Urinary bladder (tissue), 4 donors: ENCODE measurements around the gene TJP2. TPM values are rescaled to one million over a fixed set of nuclear protein-coding genes. Genes with fewer than 3 reads are reported as not detected.

Experiments
- DNase-seq: peaks from one replicate; pipeline ENCODE4 v3.0.0-alpha.2; 2015; ENCODE audit errors: extremely low spot score
- H3K27ac ChIP-seq: one replicate; pipeline ENCODE4 v1.5.1; 2013; ENCODE audit warnings: low read depth, mild to moderate bottlenecking, moderate library complexity
- H3K36me3 ChIP-seq: one replicate; pipeline ENCODE4 v1.6.1; 2013; ENCODE audit warnings: mild to moderate bottlenecking, moderate library complexity; ENCODE audit not compliant: insufficient read depth
- H3K4me1 ChIP-seq: one replicate; pipeline ENCODE4 v1.6.1; 2013; ENCODE audit warnings: mild to moderate bottlenecking, moderate library complexity; ENCODE audit not compliant: insufficient read depth
- H3K4me3 ChIP-seq: one replicate; pipeline ENCODE4 v1.5.1; 2013; ENCODE audit warnings: low read depth, low read length
- WGBS: extraction: QIAGEN DNeasy Blood & Tissue Kit; methylation state at CpG from one replicate; pipeline ENCODE4 v1.1.7; 2013; 5-methylcytosine and 5-hydroxymethylcytosine counted together
- polyA plus RNA-seq: library from polyadenylated mRNA; stranded (reverse); fragments of 200-250 nt; gene quantifications from one replicate; pipeline ENCODE4 v1.2.3, GENCODE V29; 2013
- total RNA-seq: library from RNA; depleted of rRNA; stranded (reverse); fragments of >200 nt; gene quantifications from one replicate; pipeline ENCODE4 v1.2.3, GENCODE V29; 2014
- donor health status: healthy with polysubstance abuse.
- donor health status: healthy.

The TJP2 gene
- total RNA-seq (72.1 TPM), polyA plus RNA-seq (56.3 TPM)

DNA sequence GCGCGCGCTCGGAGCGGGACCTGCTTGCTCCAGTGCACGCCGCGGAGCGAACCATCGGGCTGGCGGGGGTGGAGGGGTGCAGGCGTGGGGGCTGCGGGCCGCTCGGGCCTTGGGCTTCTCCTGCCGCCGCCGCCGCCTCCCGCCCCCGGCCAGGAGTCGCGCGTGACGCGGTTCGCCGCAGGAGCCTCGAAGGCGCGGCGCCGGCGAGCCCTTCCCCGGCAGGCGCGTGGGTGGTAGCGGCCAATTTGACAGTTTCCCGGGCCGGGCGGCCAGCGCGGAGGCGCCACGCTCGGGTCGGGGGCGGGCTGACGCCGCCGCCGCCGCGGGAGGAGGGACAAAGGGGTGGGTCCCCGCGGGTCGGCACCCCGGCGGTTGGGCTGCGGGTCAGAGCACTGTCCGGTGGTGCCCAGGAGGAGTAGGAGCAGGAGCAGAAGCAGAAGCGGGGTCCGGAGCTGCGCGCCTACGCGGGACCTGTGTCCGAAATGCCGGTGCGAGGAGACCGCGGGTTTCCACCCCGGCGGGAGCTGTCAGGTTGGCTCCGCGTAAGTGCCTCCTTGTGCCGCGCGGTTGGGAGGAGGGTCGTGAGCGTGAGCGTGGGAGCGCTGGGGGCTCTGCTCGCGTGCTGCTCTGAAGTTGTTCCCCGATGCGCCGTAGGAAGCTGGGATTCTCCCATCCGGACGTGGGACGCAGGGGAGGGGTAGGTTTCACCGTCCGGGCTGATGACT is at the start of gene TJP2:
Gene TJP2 (plus strand): TSS at position 387 of the 725 bp plus-strand sequence. CDS start 96 bp downstream, at position 483.
- Histone ChIP-seq H3K36me3 (no peaks in the 10 kb centered on the region), H3K4me3 (peak within 1 kb of the TSS; percentile 54), H3K27ac (no peak within 1 kb of the TSS), H3K4me1 (peaks cover 2% of the 10 kb centered on the region)
- WGBS: 4% methylated on average over 93 of the region's 93 CpGs
- DNase-seq: no peak

DNA sequence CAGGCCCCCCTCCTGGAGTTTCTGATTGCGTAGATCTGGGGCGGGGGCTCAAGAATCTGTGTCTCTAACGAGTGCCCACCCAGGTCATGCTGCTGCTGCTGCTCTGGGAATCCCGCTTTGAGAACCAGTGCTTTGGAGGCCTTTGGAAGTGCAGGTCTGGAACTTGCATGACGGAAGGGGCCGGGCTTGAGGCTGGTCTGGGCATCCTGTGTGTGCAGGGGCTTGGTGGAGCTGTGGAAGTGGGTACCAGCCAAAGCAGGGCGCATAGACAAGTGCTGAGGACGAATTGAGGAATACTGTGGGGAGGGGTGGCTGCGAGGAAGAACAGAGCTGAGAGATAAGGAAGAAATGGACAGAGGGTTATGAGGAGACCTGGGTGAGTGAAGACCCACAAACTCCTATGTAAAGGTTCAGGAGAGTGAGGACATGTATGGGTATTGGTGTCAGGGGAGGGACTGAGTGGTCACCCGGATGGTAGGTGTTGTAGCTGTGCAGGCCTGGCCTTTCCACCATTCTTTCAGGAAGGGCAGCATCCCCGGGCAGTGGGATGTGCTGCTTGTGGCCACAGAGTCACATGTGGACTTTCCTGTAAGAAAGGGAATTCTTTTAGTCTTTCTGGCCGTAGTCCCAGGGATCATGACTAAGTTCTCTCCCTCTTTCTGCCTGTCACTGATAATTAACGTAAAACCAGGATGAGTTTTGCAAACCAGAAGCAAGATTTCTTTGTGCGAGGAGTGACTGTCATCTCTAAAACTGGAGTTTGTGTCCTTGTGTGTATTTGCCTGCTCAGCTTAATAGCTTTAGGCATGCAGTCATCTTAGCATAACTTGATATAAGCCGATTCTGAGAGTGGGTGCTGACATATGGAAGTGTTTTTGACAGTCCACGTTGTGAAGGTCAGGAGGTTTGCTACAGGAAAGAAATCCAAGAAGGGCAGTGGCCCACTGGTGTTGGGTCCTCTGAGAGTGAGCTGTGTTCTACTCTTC is 43.3 kb upstream of the TJP2 start:
- WGBS: 67% methylated on average over 16 of the region's 16 CpGs
- Histone ChIP-seq H3K36me3 (no peaks in the 10 kb centered on the region), H3K4me1 (no peaks in the 10 kb centered on the region), H3K27ac (no peak overlapping the region), H3K4me3 (no peak overlapping the region)
- DNase-seq: no peak

DNA sequence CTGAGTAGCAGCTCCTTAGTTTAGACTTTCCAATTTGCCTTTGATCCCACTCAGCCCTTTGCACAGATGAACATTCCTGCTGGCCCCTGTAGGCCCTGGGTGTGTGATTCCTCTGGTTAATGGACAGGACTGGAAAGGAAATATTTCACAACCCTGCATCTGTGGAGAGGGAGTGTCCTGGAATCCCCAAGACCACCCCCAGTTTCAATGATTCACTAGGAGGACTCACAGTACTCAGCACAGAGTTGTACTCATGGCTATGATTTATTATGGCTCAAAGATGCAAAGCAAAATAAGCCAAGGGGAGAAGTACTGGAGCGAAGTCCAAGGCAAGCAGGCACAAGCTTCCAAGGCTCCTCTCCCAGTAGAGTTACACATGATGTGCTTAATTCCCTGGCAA is 42.4 kb upstream of the TJP2 start:
- 32% methylated on average over 1 of the region's 1 CpG for WGBS
- H3K27ac ChIP-seq: no peak overlapping the region

DNA sequence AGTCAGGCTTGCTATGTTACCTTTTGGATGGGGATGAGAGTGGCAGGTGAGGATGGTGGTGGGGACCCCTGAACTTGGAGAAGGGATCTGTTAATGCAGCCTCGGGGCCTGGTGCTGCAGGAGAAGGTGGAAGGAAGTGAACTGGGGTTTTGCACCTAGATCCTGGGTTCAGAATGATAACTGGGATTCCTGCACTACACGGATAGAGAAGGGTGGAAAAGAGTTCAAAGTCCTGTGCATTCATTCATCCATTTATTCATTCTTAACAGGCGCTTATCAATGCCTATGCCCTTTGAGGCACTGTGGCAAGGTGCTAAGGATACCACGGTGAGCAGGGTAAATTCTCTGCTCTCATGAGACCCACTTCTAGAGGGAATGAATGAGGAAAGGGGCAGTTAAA is 41.7 kb upstream of the TJP2 start:
- Histone ChIP-seq H3K27ac (no peak overlapping the region), H3K4me3 (no peak overlapping the region), H3K36me3 (no peaks in the 10 kb centered on the region), H3K4me1 (no peaks in the 10 kb centered on the region)
- DNase-seq: no peak
- WGBS: 90% methylated on average over 4 of the region's 4 CpGs

More for the DNA sequence above, 42.4 kb upstream of the TJP2 start:
- H3K36me3 ChIP-seq: no peaks in the 10 kb centered on the region
- no peak overlapping the region for H3K4me3 ChIP-seq
- H3K4me1 ChIP-seq: no peaks in the 10 kb centered on the region
- DNase-seq: no peak

DNA sequence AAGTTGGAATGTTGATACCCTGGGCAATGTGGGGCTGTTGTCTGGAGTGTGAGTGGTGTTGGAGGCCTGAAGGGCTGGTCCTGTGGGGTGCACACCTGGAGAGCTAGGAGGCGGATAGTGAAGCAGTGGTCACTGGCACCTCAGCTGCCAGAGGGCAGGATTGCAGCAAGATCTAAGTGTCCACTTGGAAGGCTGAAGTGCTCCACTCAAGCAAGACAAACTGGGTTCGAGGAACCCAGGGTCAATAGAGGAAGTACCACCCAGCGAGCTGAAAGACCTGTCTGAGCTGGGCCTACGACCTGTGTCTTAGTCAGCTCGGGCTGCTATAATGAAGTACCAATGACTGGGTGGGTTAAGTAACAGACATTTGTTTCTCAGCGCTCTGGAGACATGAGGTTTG is 39.7 kb upstream of the TJP2 start:
- no peak for DNase-seq
- Histone ChIP-seq H3K27ac (no peak overlapping the region), H3K4me3 (no peak overlapping the region), H3K36me3 (no peaks in the 10 kb centered on the region), H3K4me1 (no peaks in the 10 kb centered on the region)
- 97% methylated on average over 6 of the region's 6 CpGs for WGBS

DNA sequence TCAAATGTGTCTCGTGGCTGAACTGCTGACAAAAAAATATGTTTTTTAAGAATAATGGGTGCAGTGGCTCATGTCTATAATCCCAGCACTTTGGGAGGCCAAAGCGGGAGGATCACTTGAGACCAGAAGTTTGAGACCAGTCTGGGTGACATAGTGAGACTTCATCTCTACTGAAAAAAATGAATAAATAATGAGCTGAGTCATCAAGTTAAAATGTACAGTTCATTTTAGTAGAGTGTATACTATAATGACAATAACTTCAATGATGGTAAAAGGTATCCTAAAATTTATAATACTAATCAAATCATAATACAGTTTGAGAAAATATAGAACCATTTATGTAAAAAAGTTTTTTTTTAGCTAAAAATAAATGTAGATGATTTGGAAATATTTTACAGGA is 37.9 kb upstream of the TJP2 start:
- no peak for DNase-seq
- Histone ChIP-seq H3K4me1 (no peaks in the 10 kb centered on the region), H3K27ac (no peak overlapping the region), H3K4me3 (no peak overlapping the region), H3K36me3 (no peaks in the 10 kb centered on the region)
- 95% methylated on average over 2 of the region's 2 CpGs for WGBS

DNA sequence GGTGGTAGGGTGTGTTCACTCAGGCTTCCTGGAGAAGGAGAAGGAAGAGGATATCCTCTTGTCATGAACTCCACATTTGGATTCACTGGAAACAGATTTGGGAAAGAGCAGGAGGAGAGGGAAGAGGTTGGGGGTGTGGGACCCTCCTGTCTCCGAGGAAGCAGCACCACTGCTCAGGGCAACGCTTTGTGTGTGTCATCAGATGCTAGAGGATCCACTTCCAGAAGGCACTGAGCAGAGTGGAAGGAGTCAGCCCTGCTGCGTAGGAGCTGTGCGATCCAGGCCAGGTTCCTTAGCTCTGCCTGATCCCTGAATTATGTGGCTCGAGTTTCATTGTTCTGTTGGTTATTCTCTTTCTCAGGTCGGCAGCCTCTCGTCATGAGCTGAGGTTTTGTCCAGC is 37.3 kb upstream of the TJP2 start:
- no peaks in the 10 kb centered on the region for H3K36me3 ChIP-seq
- DNase-seq: no peak
- H3K4me3 ChIP-seq: no peak overlapping the region
- no peak overlapping the region for H3K27ac ChIP-seq
- 71% methylated on average over 7 of the region's 7 CpGs for whole genome bisulfite sequencing
- no peaks in the 10 kb centered on the region for H3K4me1 ChIP-seq

DNA sequence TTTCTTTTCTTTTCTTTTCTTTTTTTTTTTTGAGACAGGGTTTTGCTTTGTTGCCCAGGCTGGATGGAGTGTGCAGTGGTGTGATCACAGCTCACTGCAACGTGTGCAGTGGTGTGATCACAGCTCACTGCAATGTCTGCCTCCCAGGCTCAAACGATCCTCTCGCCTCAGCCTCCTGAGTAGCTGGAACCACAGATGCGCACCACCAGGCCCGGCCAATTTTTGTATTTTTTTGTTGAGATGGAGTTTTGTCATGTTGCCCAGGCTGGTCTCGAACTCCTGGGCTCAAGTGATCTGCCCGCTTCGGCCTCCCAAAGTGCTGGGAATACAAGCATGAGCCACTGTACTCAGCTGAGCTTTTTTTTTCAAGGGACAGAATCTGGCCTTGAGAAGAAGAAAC is 36.8 kb upstream of the TJP2 start:
- DNase-seq: no peak
- H3K4me1 ChIP-seq: no peaks in the 10 kb centered on the region
- H3K36me3 ChIP-seq: no peaks in the 10 kb centered on the region
- H3K4me3 ChIP-seq: no peak overlapping the region
- no peak overlapping the region for H3K27ac ChIP-seq
- WGBS: 95% methylated on average over 8 of the region's 8 CpGs

DNA sequence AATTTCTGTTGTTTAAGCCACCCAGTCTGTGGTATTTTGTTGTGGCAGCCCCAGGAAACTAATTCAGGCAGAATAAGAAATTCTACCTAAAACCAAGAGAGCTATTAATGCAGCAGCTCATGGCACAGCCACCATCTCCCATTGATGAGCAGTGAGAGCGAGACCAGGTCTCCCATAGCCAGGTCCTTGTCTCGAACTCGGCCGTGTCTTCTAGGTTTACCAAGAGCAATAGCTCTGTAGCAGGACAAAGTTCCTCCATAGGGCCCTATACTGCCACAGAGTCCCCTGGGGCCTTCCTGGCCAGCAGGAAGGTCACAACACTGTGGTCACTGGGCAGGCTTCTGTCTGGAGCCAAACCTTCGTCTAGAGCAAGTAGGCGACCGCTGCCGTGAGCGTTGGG is 34.5 kb upstream of the TJP2 start:
- WGBS: 89% methylated on average over 9 of the region's 9 CpGs
- no peaks in the 10 kb centered on the region for H3K36me3 ChIP-seq
- no peak overlapping the region for H3K27ac ChIP-seq
- H3K4me1 ChIP-seq: no peaks in the 10 kb centered on the region
- no peak overlapping the region for H3K4me3 ChIP-seq
- DNase-seq: no peak

DNA sequence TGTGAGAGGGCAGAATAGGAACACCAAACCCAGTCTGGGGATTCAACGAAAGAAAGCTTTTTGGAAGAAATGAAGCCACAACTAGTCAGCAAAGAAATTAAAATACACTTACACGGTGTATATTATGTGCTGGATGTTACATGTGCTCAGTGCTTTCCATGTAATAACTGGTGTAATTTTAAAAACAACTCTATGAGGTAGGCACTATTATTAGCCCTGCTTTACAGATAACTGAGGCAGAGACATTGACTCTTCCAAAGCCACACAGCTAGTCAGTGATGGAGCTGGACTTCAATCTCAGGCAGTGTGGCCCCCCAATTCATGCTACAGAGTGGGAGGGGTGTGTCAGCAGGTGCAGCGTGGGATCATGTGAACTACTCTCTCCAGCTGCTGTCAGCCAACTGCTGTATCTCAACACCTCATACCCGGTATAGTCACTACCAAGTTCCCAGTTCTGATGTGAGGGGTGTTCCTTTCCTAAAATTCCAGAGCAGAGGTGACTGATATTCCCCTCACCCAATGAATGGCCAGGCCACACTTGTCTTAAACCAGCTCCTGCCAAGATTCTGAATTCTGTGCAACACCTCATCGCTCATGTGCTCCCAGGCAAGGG is 33.8 kb upstream of the TJP2 start:
- Histone ChIP-seq H3K36me3 (no peaks in the 10 kb centered on the region), H3K27ac (no peak overlapping the region), H3K4me3 (no peak overlapping the region), H3K4me1 (no peaks in the 10 kb centered on the region)
- 97% methylated on average over 5 of the region's 5 CpGs for WGBS
- no peak for DNase-seq

DNA sequence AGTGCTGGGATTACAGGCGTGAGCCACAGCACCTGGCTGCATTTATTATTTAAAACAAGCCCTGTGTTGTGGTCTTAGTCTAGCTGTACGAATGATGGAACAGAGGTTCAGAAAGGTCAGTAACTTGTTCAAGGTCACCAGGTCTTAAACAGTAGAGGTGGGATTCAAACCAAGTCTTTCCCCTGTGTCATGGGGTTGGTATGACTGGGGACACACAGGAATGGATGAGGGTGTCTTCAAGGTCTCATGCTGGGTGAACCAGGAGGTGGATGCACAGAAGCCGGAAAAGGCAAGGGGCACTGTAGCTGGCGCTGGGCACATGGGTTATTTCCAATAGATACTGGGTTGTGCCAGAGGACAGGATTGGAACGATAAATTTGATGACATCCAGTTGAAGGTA is 32.2 kb upstream of the TJP2 start:
- 89% methylated on average over 5 of the region's 5 CpGs for WGBS
- Histone ChIP-seq H3K27ac (no peak overlapping the region), H3K4me1 (no peaks in the 10 kb centered on the region), H3K4me3 (no peak overlapping the region), H3K36me3 (no peaks in the 10 kb centered on the region)
- DNase-seq: no peak

DNA sequence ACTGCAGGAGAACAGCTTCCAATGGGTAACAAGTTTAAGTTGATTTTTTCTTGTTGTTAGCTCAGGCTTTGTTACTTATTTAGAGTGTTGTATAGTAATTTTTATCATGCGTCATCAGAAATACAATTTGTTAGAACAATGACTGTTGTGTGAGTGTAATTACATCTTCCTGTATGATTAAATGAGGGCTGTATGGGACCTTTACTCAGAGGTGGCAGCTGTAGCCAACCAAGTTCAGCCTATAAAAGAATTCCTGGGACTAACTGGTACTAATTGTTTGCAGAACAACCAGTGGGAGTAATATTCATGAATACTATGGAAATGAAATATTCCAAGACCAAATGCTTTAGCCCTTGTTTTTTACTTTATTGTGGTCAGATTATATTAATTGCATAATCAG is 30.8 kb upstream of the TJP2 start:
- 72% methylated on average over 1 of the region's 1 CpG for WGBS
- H3K27ac ChIP-seq: no peak overlapping the region
- no peak overlapping the region for H3K4me3 ChIP-seq
- H3K4me1 ChIP-seq: no peaks in the 10 kb centered on the region
- H3K36me3 ChIP-seq: no peaks in the 10 kb centered on the region
- no peak for DNase-seq

DNA sequence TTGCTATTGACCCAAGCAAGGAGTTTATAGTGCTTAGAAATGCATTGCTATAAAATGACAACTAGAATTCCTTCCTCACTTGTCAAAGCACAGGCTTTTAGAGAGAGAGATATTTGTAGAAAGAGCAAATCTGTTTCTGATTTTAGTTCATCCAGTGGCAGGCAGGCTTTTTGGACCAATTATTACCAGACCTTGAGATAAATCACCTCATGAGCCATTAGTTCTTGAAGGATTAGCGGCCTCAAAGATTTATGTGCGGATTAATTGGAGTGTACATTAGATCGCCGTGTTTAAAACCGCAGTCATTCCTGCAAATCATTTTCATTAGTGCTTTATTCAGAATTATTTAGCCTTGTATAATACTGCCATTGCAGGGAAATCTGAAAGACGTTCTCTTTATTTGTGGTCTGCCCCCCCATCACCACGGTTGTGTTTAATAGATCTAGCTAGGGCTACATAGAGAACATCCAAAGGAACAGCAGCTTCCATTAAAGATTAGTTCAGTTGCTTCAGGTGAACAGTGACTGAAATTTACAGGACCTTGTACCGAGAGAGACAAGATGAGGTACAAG is 28.8 kb upstream of the TJP2 start:
- H3K4me1 ChIP-seq: no peaks in the 10 kb centered on the region
- WGBS: 61% methylated on average over 8 of the region's 8 CpGs
- no peak overlapping the region for H3K27ac ChIP-seq
- DNase-seq: no peak
- no peak overlapping the region for H3K4me3 ChIP-seq
- no peaks in the 10 kb centered on the region for H3K36me3 ChIP-seq
